ENCODE data around the gene ARHGAP15.

GRCh38 chr2:143679617-143680016 lies 550.4 kb downstream of the ARHGAP15 start:
- TF ChIP-seq POLR2A (IDR thresholded peaks at IDR 0.05; ENCODE audit: low read length) (no peak), BHLHE40 (IDR thresholded peaks at IDR 0.05; ENCODE audit: low read depth, low read length) (no peak), EP300 (IDR thresholded peaks at IDR 0.05) (no peak), CTCF (IDR thresholded peaks at IDR 0.05) (no peak), TP53 (CRISPR knock-in tag; IDR thresholded peaks at IDR 0.05) (no peak), JUN (IDR thresholded peaks at IDR 0.05) (no peak), PHF8 (IDR thresholded peaks at IDR 0.05; ENCODE audit: borderline replicate concordance, low read depth) (no peak)

Measured in A549 (cell line).